Breast epithelium (tissue), 3 donors: ENCODE measurements around the gene TRIM49.
"Not testable (repeated sequence)": the region's sequence is repeated elsewhere in the genome, so short reads cannot be mapped to it uniquely, and the experiment has no call there.

Experiments
- POLR2A ChIP-seq: fragments of 450-650 bp; IDR thresholded peaks from one replicate; pipeline ENCODE4 v1.6.1; 2016; ENCODE audit warnings: antibody characterized with exemption, mild to moderate bottlenecking, moderate library complexity
- POLR2AphosphoS5 ChIP-seq, 3 donors: sonication (generic); formaldehyde crosslinking; IDR thresholded peaks; one replicate each; pipeline ENCODE4 v1.6.1; 2017; ENCODE audit warnings: antibody characterized with exemption in 3 of 3
- TF ChIP-seq, protein P1 (sequence below), 3 donors: fragments of 450-650 bp; IDR thresholded peaks; one replicate each; pipeline ENCODE4 v1.5.1; 2016 to 2017; ENCODE audit warnings: antibody characterized with exemption in 3 of 3, mild to moderate bottlenecking in 3 of 3, moderate library complexity in 3 of 3

DNA sequence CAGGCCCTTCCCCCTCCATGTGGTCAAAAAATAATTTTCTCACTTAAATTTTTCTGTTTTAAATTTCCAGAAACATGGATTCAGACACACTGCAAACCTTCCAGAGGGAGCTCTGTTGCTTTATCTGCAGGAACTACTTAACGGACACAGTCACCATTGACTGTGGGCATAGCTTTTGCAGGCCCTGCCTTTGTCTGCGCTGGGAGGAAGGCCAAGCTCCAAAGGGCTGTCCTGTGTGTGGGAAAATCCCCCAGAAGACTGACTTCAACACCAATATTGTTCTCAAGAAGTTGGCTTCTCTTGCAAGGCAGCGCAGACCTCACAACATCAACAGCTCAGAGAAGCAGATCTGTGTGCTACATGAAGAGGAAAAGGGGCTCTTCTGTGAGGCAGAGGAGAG, 11.6 kb upstream of the TRIM49 start:
- not testable (repeated sequence) for TF ChIP-seq POLR2A; POLR2AphosphoS5 (IDR thresholded peaks at IDR 0.05)
- TF ChIP-seq, protein P1, sequence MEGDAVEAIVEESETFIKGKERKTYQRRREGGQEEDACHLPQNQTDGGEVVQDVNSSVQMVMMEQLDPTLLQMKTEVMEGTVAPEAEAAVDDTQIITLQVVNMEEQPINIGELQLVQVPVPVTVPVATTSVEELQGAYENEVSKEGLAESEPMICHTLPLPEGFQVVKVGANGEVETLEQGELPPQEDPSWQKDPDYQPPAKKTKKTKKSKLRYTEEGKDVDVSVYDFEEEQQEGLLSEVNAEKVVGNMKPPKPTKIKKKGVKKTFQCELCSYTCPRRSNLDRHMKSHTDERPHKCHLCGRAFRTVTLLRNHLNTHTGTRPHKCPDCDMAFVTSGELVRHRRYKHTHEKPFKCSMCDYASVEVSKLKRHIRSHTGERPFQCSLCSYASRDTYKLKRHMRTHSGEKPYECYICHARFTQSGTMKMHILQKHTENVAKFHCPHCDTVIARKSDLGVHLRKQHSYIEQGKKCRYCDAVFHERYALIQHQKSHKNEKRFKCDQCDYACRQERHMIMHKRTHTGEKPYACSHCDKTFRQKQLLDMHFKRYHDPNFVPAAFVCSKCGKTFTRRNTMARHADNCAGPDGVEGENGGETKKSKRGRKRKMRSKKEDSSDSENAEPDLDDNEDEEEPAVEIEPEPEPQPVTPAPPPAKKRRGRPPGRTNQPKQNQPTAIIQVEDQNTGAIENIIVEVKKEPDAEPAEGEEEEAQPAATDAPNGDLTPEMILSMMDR (IDR thresholded peaks at IDR 0.05), result not testable (repeated sequence)
